Astrocyte of the spinal cord (primary cell): Measurements from ENCODE around the gene ARSG.
A peak's percentile ranks its signal among the peaks of the same experiment; 100 is the strongest.

ENCODE experiments used
- DNase-seq: peaks from one replicate; pipeline ENCODE4 v3.0.0; 2011; ENCODE audit warnings: low read depth, low spot score
- H3K4me3 ChIP-seq: 2 replicates; pipeline ENCODE4 v1.5.1; 2011; ENCODE audit warnings: low read depth, mild to moderate bottlenecking, low read length, moderate library complexity
- in situ Hi-C: cut with HindIII; loops from 2 replicates; pipeline ENCODE4 v1.10.0; 2017; ENCODE audit warnings: low sequenced_read_pairs
- TF ChIP-seq, protein P1 (sequence below): IDR thresholded peaks from 2 replicates; pipeline ENCODE4 v1.5.1; 2012; ENCODE audit warnings: low read depth, mild to moderate bottlenecking, low read length, inconsistent platforms

Gene ARSG

DNA sequence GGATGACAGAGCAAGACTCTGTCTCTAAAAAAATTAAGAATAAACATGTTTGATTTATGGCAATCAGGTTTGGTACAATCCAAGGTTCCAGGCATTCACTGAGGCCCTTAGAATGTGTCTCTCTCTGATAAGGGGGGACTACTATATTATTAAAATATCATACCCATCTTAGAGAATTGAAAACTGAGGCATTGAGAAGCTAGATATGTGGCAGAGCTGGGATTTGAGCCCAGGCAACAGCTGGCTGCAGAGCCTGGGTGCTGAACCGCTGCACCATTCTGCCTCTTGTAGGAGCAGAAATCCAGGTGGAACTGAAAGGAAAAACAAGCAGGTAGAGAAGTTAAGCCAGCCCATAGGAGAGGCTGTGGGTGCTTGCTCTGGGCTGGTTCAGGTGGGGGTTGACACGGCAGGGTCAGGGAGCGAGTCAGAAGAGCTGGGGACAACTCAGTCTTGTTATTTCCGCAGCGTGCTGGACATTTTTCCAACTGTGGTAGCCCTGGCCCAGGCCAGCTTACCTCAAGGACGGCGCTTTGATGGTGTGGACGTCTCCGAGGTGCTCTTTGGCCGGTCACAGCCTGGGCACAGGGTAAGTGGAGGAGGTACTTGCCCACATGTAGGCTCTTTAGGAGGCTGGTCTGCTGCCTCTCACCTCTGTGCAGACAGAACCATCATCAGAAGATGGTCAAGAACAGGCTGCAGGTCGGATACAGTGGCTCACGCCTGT is 103.5 kb downstream of the ARSG start:
- in situ Hi-C loops = no loop called here

DNA sequence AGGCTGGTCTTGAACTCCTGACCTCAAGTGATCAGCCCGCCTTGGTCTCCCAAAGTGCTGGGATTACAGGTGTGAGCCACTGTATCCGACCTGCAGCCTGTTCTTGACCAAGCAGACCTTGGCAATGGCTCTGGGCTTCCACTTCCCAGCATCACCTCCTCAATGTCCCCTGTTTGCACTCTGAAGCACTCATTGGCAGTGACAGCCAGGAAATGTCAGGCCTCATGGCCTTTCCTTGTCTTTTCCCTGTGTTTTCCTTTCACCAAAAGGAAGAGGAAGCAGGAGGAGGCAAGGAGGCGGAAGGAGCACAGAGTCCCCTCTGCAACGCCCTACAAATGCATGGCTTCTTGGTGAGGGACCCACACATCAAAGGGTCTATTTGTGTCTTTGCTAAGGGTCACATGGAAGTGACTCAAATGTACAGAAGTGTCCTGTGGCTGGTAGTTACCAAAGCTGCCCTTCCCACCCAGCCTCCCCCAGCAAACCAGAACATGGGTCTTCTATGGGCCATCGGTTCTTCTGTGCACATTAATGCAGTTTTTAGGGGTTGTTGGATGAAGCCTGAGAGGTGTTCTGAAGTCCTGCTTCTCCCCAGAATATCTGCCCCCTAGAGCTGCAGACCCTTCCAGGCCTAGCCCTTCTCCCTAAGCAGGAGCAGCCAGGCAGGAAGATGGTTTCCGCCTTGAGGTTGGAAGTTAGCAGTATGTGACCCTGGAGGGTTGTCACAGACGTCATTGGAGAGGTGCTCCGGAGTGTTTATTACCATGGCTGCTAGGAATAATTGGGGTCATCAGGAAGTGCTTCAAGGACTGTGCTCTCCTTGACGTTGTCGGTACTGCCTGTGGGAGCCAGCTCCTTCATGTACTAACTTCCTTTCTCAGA is 105.2 kb downstream of the ARSG start:
- TF ChIP-seq, protein P1, sequence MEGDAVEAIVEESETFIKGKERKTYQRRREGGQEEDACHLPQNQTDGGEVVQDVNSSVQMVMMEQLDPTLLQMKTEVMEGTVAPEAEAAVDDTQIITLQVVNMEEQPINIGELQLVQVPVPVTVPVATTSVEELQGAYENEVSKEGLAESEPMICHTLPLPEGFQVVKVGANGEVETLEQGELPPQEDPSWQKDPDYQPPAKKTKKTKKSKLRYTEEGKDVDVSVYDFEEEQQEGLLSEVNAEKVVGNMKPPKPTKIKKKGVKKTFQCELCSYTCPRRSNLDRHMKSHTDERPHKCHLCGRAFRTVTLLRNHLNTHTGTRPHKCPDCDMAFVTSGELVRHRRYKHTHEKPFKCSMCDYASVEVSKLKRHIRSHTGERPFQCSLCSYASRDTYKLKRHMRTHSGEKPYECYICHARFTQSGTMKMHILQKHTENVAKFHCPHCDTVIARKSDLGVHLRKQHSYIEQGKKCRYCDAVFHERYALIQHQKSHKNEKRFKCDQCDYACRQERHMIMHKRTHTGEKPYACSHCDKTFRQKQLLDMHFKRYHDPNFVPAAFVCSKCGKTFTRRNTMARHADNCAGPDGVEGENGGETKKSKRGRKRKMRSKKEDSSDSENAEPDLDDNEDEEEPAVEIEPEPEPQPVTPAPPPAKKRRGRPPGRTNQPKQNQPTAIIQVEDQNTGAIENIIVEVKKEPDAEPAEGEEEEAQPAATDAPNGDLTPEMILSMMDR = no peak
- no peak overlapping the region for H3K4me3 ChIP-seq
- DNase-seq = no peak
- in situ Hi-C loops = no loop called here

More for the DNA sequence above, 103.5 kb downstream of the ARSG start:
- DNase-seq = no peak
- no peak overlapping the region for H3K4me3 ChIP-seq
- TF ChIP-seq, protein P1 = no peak

DNA sequence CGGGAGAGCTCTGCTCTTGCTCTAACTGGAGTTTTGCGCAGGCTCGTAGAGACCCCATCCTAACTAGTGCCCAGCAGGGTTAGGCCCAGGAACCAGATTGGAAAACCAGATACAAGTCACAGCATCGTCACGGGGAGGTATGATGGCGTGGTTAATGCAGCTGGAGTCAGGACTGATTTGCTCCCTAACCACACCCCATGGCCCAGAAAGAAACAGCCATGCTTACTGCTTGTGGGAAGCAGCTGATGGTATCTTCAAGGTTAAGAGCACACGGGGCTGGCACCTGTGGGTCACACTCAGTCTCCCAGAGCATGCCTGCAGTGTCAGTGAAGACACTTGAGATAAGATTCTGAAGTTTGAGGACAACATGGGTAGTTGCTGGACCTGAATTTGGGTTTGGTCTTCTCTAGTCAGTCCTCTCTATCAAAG is 105.8 kb downstream of the ARSG start:
- in situ Hi-C loops = no loop called here
- no peak overlapping the region for H3K4me3 ChIP-seq
- TF ChIP-seq, protein P1 = no peak
- DNase-seq = no peak

DNA sequence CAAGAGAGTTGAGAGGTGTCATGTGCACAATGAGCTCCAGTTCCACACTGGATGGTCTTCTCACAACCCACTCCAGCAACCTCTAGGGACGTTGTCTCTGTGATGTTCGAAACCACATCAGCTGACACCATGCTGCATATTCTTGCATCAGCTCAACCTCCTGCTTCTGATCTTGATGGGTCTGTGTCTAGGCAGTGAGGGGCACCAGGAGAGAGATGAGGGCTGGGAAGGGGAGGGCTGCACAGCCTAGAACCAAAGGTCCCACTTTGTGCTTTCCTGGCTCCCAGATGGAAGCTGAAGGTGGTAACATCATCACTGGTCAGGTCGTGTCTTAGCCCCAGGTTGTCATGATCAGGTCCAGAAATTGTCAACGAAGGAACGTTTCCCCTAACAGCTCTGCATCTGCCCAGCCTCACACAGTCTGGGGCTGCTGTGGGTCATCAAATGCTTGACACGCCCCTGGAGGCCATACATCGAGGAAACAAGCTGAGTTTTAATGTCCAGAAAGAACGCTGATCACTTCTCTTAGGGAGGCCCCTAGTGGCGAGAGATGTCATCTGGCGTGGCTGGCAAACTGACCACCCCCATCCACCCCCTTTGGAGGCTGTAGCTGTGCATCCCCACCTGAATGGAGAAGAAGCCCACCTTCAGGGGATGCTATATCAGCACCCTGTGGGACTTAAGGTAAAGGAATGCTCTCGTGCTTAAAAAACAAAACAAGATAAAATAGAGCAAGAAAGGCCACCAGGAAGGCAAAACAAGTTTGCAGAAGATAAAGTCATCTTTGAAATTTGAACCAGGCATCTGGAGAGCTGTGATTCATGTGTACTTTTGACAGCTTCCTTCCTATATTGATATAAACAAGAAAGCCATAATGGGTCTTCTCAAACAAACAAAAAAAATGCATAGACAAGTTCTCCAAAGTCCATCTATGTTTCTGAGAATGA is 107.7 kb downstream of the ARSG start:
- DNase-seq = peak; percentile 76
- in situ Hi-C loops = no loop called here
- no peak overlapping the region for H3K4me3 ChIP-seq
- TF ChIP-seq, protein P1 = peak; percentile 90

DNA sequence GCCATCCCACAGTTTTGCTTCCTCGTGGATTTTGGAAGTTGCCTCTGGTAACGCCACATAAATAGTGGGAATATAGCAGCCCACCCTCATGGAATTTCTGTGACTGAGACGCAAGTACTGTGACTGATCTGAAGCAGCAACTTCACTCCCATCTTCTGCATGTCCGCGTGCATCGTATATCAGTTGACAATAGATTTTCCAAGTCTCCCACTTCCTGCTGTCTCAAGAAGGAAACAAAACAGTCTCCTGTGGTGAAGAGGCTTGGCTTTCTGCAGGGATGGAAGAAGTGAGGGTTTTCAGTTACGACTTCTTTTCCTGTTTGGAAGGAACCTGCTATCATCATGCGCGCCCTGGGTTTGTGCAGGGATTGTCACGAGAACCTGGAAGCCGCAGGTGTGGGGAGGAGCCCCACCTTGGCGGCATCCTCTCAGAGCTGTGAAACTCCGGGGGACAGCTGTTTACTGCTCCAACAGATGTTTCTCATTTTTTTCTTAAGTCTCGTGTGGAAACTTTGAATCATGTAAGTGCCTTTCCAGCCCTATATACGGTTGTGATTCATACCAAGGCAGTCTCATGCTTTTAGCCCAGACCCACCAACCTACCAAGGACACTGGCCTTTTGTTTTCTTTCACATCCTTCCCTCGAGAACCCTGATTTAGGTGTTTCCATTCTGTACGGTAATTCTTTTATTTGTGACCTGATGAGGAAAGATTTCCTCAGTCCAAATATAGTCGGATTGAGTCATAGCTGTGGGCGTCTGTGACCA is 108.5 kb downstream of the ARSG start:
- DNase-seq = peak; percentile 65
- H3K4me3 ChIP-seq = no peak overlapping the region
- TF ChIP-seq, protein P1 = no peak
- in situ Hi-C loops = no loop called here
